GM12873 (cell line): ENCODE data around the gene WDR45B.

ENCODE experiments used
- CTCF ChIP-seq: IDR thresholded peaks from 2 replicates; pipeline ENCODE4 v1.5.1; 2012; ENCODE audit warnings: low read depth, mild to moderate bottlenecking, moderate library complexity, low read length, control low read depth; ENCODE audit not compliant: insufficient read depth; ENCODE audit errors: missing control alignments

The WDR45B gene

DNA sequence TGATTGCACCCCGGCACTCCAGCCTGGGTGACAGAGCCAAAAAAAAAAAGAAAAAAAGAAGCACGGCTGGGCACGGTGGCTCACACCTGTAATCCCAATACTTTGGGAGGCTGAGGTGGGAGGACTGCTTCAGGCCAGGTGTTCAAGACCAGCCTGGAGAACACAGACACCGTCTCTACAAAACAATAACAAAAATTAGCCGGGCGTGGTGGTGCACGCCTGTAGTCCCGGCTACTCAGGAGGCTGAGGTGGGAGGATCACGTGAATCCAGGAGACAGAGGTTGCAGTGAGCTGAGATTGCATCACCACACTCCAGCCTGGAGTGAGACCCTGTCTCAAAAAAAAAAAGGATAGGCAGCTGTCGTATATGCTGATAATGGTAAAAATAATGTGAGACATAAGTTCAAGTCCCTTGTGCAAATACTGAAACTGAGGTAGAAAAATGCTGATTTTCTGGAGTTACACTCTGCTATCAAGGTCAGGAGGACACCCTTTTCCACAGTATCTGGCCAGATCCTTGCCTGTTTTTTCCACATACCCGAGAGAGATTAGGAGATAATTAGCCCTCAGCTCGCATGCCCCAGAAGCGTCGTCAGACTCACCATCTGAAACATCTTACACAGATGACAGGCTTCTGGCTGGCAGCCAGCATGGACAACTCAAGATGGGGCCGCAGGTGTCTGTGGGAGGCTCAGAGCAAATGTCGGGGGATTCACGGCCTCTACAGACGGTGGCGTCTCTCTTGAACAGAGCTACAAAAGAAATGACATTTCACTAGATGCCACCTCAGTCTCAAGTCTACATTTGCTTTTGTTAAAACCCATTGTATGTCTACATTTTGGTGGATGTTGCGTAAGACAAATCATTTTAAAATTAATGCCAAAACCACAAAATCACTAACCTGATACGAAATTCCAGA is 36.8 kb downstream of the WDR45B start:
- no peak for TF ChIP-seq CTCF

DNA sequence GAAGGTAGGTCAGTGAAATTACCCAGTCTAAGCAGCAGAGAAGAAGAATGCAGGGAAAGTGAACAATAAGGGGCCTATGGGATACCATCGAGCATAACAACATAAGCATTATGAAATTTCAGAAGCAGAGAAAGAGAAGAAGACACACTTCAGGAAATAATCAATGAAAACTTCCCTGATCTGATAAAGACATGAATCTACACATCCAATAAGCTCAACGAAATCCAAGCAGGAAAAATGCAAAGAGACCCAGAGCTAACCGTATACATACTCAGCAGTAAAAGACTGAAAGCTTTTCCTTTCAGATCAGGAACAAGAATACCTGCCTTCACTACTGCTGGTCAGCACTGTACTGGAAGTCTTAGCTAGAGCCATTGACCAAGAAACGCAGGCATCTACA is 38.6 kb downstream of the WDR45B start:
- TF ChIP-seq CTCF, result no peak

DNA sequence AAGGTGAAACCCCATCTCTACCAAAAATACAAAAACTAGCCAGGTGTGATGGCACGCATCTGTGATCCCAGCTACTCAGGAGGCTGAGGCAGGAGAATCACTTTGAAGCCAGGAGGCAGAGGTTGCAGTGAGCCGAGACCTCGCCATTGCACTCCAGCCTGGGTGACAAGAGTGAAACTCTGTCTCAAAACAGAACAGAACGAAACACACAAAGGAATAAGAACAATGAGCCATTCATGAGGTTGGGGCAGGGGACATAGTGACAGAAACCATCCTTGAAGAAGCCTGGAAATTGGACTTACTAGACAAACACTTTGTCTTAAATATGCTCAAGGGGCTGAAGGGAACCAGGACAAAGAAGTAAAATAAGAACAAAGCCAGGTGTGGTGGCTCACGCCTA is 39.4 kb downstream of the WDR45B start:
- TF ChIP-seq CTCF, result no peak

DNA sequence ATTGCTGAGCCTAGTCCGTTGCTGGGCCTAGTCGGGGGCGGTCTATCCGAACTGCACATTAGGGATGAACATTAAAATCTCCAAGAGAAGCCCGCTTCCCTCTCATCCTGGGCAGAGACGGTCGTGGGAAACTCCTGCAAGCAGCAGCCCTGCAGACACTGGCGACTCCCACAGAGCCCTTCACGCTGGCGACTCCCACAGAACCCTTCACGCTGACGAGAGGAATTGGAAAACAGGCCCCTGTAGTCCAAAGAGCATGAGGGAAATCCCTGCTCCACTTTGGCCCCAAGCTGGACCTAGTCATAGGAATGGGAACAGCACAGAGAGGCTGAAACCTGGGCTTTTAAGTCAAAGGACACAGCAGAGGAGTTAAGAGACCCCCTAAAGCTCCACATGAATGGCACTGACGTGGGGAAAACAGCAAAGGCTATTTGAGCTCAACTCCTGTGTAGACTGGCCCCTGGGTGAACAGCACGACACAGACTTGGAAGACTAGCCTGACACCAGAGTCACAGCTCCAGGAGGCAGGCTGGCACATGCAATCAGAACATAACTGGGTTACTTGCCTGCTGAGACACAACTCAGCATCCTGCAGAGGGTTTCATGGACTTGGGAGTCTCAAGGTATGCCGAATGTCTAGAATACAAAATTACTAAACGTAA is 42.2 kb downstream of the WDR45B start:
- no peak for TF ChIP-seq CTCF

- no peak for TF ChIP-seq CTCF
Observed at GRCh38 chr17:82604532-82604931, 43.7 kb downstream of the WDR45B start.

GRCh38 chr17:82603981-82604448 is 44.2 kb downstream of the WDR45B start:
- TF ChIP-seq CTCF, result no peak

GRCh38 chr17:82602986-82603710 is 45.1 kb downstream of the WDR45B start:
- no peak for TF ChIP-seq CTCF
